ENCODE data around the gene ALK. TPM values are rescaled to one million over a fixed set of nuclear protein-coding genes. Genes with fewer than 3 reads are reported as not detected.

Gene ALK
- total RNA-seq, 1 donor: under 0.01 TPM

GRCh38 chr2:29535188-29535587 is 386.2 kb downstream of the ALK start:
- no peaks in the 10 kb centered on the region for H3K36me3 ChIP-seq (ENCODE audit: insufficient read depth, low read length)
- H4K20me1 ChIP-seq (ENCODE audit: insufficient read depth, low read length): no peaks in the 10 kb centered on the region
- no peak overlapping the region for H3K4me2 ChIP-seq (ENCODE audit: insufficient read depth, low read length)
- no peaks in the 10 kb centered on the region for H3K9me3 ChIP-seq (ENCODE audit: low read depth, low read length)
- TF ChIP-seq, protein P1, sequence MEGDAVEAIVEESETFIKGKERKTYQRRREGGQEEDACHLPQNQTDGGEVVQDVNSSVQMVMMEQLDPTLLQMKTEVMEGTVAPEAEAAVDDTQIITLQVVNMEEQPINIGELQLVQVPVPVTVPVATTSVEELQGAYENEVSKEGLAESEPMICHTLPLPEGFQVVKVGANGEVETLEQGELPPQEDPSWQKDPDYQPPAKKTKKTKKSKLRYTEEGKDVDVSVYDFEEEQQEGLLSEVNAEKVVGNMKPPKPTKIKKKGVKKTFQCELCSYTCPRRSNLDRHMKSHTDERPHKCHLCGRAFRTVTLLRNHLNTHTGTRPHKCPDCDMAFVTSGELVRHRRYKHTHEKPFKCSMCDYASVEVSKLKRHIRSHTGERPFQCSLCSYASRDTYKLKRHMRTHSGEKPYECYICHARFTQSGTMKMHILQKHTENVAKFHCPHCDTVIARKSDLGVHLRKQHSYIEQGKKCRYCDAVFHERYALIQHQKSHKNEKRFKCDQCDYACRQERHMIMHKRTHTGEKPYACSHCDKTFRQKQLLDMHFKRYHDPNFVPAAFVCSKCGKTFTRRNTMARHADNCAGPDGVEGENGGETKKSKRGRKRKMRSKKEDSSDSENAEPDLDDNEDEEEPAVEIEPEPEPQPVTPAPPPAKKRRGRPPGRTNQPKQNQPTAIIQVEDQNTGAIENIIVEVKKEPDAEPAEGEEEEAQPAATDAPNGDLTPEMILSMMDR (IDR thresholded peaks at IDR 0.05; ENCODE audit: extremely low read depth, low read depth, low read length): no peak
- no peak for DNase-seq (ENCODE audit: insufficient read length, low spot score, missing footprints)
- peaks cover 33% of the 10 kb centered on the region for H3K27me3 ChIP-seq (ENCODE audit: insufficient read depth, low read length)
- H3K4me3 ChIP-seq (ENCODE audit: insufficient read depth, low read length): no peak overlapping the region
- no peaks in the 10 kb centered on the region for H3K4me1 ChIP-seq (ENCODE audit: insufficient read depth, low read length)
- no peaks in the 10 kb centered on the region for H3K79me2 ChIP-seq (ENCODE audit: insufficient read depth, low read length)
- no peak overlapping the region for H3K27ac ChIP-seq (ENCODE audit: low read depth, low read length)
- H2AFZ ChIP-seq (ENCODE audit: low read length): no peak overlapping the region

- no peak overlapping the region for H2AFZ ChIP-seq (ENCODE audit: low read length)
- H3K27me3 ChIP-seq (ENCODE audit: insufficient read depth, low read length): peaks cover 29% of the 10 kb centered on the region
- H3K4me2 ChIP-seq (ENCODE audit: insufficient read depth, low read length): no peak overlapping the region
- no peak overlapping the region for H3K4me3 ChIP-seq (ENCODE audit: insufficient read depth, low read length)
- H3K4me1 ChIP-seq (ENCODE audit: insufficient read depth, low read length): peaks cover 23% of the 10 kb centered on the region
- TF ChIP-seq, protein P1 (IDR thresholded peaks at IDR 0.05; ENCODE audit: extremely low read depth, low read depth, low read length): no peak
- H3K79me2 ChIP-seq (ENCODE audit: insufficient read depth, low read length): no peaks in the 10 kb centered on the region
- no peaks in the 10 kb centered on the region for H3K9me3 ChIP-seq (ENCODE audit: low read depth, low read length)
- no peak overlapping the region for H3K27ac ChIP-seq (ENCODE audit: low read depth, low read length)
- H4K20me1 ChIP-seq (ENCODE audit: insufficient read depth, low read length): no peaks in the 10 kb centered on the region
- no peak for DNase-seq (ENCODE audit: insufficient read length, low spot score, missing footprints)
- no peaks in the 10 kb centered on the region for H3K36me3 ChIP-seq (ENCODE audit: insufficient read depth, low read length)
Measured at GRCh38 chr2:29532436-29532835, 388.9 kb downstream of the ALK start.

GRCh38 chr2:29531626-29532025 is 389.8 kb downstream of the ALK start:
- TF ChIP-seq, protein P1 (IDR thresholded peaks at IDR 0.05; ENCODE audit: extremely low read depth, low read depth, low read length): no peak
- Histone ChIP-seq H3K4me2 (ENCODE audit: insufficient read depth, low read length) (no peak overlapping the region), H2AFZ (ENCODE audit: low read length) (no peak overlapping the region), H3K36me3 (ENCODE audit: insufficient read depth, low read length) (no peaks in the 10 kb centered on the region), H3K27ac (ENCODE audit: low read depth, low read length) (no peak overlapping the region), H3K79me2 (ENCODE audit: insufficient read depth, low read length) (no peaks in the 10 kb centered on the region), H4K20me1 (ENCODE audit: insufficient read depth, low read length) (no peaks in the 10 kb centered on the region), H3K9me3 (ENCODE audit: low read depth, low read length) (no peaks in the 10 kb centered on the region), H3K4me1 (ENCODE audit: insufficient read depth, low read length) (peaks cover 23% of the 10 kb centered on the region), H3K4me3 (ENCODE audit: insufficient read depth, low read length) (no peak overlapping the region), H3K27me3 (ENCODE audit: insufficient read depth, low read length) (peaks cover 28% of the 10 kb centered on the region)
- no peak for DNase-seq (ENCODE audit: insufficient read length, low spot score, missing footprints)

DNA sequence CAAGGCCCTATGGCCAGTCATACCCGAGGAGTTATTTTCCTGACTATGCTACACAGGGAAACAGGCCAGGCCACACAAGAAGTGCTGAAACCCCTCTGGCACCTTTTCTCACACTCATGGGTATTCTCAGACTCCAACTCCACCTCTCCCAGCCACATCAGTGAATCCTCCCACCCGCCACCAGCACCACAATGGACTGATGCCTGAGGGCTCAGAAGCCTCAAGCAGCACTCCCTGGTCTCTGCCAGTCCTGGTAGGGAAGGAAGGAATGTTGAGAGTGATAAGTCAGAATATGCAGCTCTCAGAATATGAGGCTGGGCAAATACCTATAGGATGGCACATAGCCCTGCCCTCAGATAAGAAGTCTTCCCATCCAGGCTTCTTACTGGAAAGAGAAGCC is 391.1 kb downstream of the ALK start:
- Histone ChIP-seq H3K27me3 (ENCODE audit: insufficient read depth, low read length) (peaks cover 28% of the 10 kb centered on the region), H3K36me3 (ENCODE audit: insufficient read depth, low read length) (no peaks in the 10 kb centered on the region), H2AFZ (ENCODE audit: low read length) (no peak overlapping the region), H3K4me1 (ENCODE audit: insufficient read depth, low read length) (peaks cover 23% of the 10 kb centered on the region), H4K20me1 (ENCODE audit: insufficient read depth, low read length) (no peaks in the 10 kb centered on the region), H3K4me2 (ENCODE audit: insufficient read depth, low read length) (no peak overlapping the region), H3K9me3 (ENCODE audit: low read depth, low read length) (no peaks in the 10 kb centered on the region), H3K27ac (ENCODE audit: low read depth, low read length) (no peak overlapping the region), H3K4me3 (ENCODE audit: insufficient read depth, low read length) (no peak overlapping the region), H3K79me2 (ENCODE audit: insufficient read depth, low read length) (no peaks in the 10 kb centered on the region)
- no peak for DNase-seq (ENCODE audit: insufficient read length, low spot score, missing footprints)
- TF ChIP-seq, protein P1 (IDR thresholded peaks at IDR 0.05; ENCODE audit: extremely low read depth, low read depth, low read length): no peak

All from osteoblast (primary cell).